GM19043 (cell line): ENCODE measurements around the gene PRKCH.

Source experiments
- ATAC-seq: cut with Tn5 transposase; IDR thresholded peaks from one replicate; pipeline ENCODE4 v1.9.1; 2021; ENCODE audit warnings: low read depth; ENCODE audit not compliant: unreplicated experiment

The PRKCH gene

GRCh38 chr14:61598980-61599379, 277.6 kb downstream of the PRKCH start:
- no peak for ATAC-seq

GRCh38 chr14:61599942-61600341, 278.6 kb downstream of the PRKCH start:
- ATAC-seq, result no peak
